ENCODE results near the gene TFB2M. TPM values are rescaled to one million over a fixed set of nuclear protein-coding genes. Genes with fewer than 3 reads are reported as not detected.

TFB2M gene
- total and polyA plus RNA-seq, 2 of the 13 experiments (the other 11 are each of a cell fraction or from before 2014, with no cell fraction given) = 15.7 to 31.4 TPM

- peaks cover 34% of the 10 kb centered on the region for H3K4me1 ChIP-seq (ENCODE audit: insufficient read depth, low read length)
- H3K27me3 ChIP-seq (ENCODE audit: control insufficient read depth in 1 of 2, insufficient read depth in 2 of 2, low read length in 2 of 2) = peaks cover 0 to 1% of the 10 kb centered on the region in 2 experiments; a peak in 2 of 5 replicates
- H3K9me3 ChIP-seq (ENCODE audit: low read length) = peaks cover 23% of the 10 kb centered on the region
- FAIRE-seq = no peak
- H3K4me2 ChIP-seq (ENCODE audit: low read depth, low read length) = peak overlapping the region; percentile 87
- no TSS peak for BruUV-seq (replicated peaks)
- no peak for DNase-seq (ENCODE audit: low spot score)
- intact Hi-C loops (cut with micrococcal nuclease; ENCODE audit: unreplicated experiment) (no loop called here), in situ Hi-C loops (cut with HindIII; ENCODE audit: extremely low pct_ligation_motif_present, low pct_unique_long_range_greater_than_20kb) (no loop called here)
- POLR2A ChIA-PET = no interaction called here
- peak overlapping the region; percentile 49; the same call in 1 of the 2 replicates for H3K9ac ChIP-seq (ENCODE audit: insufficient read depth, low read depth, low read length)
- no peak for TF ChIP-seq IKZF1 (IDR thresholded peaks at IDR 0.05)
- TF ChIP-seq PAWR (CRISPR knock-in tag; IDR thresholded peaks at IDR 0.05; ENCODE audit: borderline replicate concordance) = no peak
- no peak for TF ChIP-seq TAF1 (CRISPR knock-in tag; IDR thresholded peaks at IDR 0.05)
- no peak for TF ChIP-seq E2F5 (CRISPR knock-in tag; conservative IDR thresholded peaks at IDR 0.05)
- no peak for TF ChIP-seq JDP2 (CRISPR knock-in tag; IDR thresholded peaks at IDR 0.05; ENCODE audit: borderline replicate concordance)
- 30% methylated on average over 2 of the region's 7 CpGs for WGBS (ENCODE audit: low lambda C conversion rate)
- H3K27ac ChIP-seq (ENCODE audit: extremely low read length, insufficient read depth, low read length) = no peak overlapping the region
- H3K4me3 ChIP-seq (replicated peaks in 1 of 3; ENCODE audit: insufficient read depth in 1 of 3, low read depth in 2 of 3, low read length in 3 of 3) = peak overlapping the region; percentile 56 to 73 (median 61)
- H4K20me1 ChIP-seq (ENCODE audit: insufficient read depth, low read length) = no peaks in the 10 kb centered on the region
- peak overlapping the region; percentile 95 for H2AFZ ChIP-seq (ENCODE audit: low read length)
- H3K79me2 ChIP-seq (ENCODE audit: insufficient read depth, low read length) = no peaks in the 10 kb centered on the region
- H3K36me3 ChIP-seq (replicated peaks in 1 of 2; ENCODE audit: control insufficient read depth in 1 of 2, insufficient read depth in 2 of 2, low read length in 2 of 2) = no peaks in the 10 kb centered on the region
- CTCF ChIA-PET (ENCODE audit: low intra/inter-chr PET ratio, low total read pairs) = no interaction called here
- ATAC-seq = peak; percentile 3; the same call in 2 of the 3 replicates
Measured at GRCh38 chr1:246513619-246514343, 52.3 kb downstream of the TFB2M start.

GRCh38 chr1:246513041-246513440 is 53.0 kb downstream of the TFB2M start:
- intact Hi-C loops (cut with micrococcal nuclease; ENCODE audit: unreplicated experiment) (no loop called here), in situ Hi-C loops (cut with HindIII; ENCODE audit: extremely low pct_ligation_motif_present, low pct_unique_long_range_greater_than_20kb) (no loop called here)
- peak; percentile 3; the same call in 2 of the 3 replicates for ATAC-seq
- H3K4me3 ChIP-seq (replicated peaks in 1 of 3; ENCODE audit: insufficient read depth in 1 of 3, low read depth in 2 of 3, low read length in 3 of 3) = no peak overlapping the region; a peak in 1 of 6 replicates
- peaks cover 23% of the 10 kb centered on the region for H3K9me3 ChIP-seq (ENCODE audit: low read length)
- H3K4me2 ChIP-seq (ENCODE audit: low read depth, low read length) = peak overlapping the region; percentile 87
- H3K36me3 ChIP-seq (replicated peaks in 1 of 2; ENCODE audit: control insufficient read depth in 1 of 2, insufficient read depth in 2 of 2, low read length in 2 of 2) = no peaks in the 10 kb centered on the region
- ChIA-PET POLR2A (no interaction called here), CTCF (ENCODE audit: low intra/inter-chr PET ratio, low total read pairs) (no interaction called here)
- H3K79me2 ChIP-seq (ENCODE audit: insufficient read depth, low read length) = no peaks in the 10 kb centered on the region
- peaks cover 42% of the 10 kb centered on the region for H3K4me1 ChIP-seq (ENCODE audit: insufficient read depth, low read length)
- FAIRE-seq = no peak
- no peak overlapping the region for H3K27ac ChIP-seq (ENCODE audit: extremely low read length, insufficient read depth, low read length)
- no CpG with 5 or more reads among the region's 5 CpGs for WGBS (ENCODE audit: low lambda C conversion rate)
- H2AFZ ChIP-seq (ENCODE audit: low read length) = no peak overlapping the region
- H3K27me3 ChIP-seq (ENCODE audit: control insufficient read depth in 1 of 2, insufficient read depth in 2 of 2, low read length in 2 of 2) = peaks cover 0 to 1% of the 10 kb centered on the region in 2 experiments; a peak in 2 of 5 replicates
- no peak for DNase-seq (ENCODE audit: low spot score)
- no TSS peak for BruUV-seq (replicated peaks)
- TF ChIP-seq EHMT2 (IDR thresholded peaks at IDR 0.05; ENCODE audit: borderline replicate concordance, low read depth, low read length) (no peak), MXD4 (CRISPR knock-in tag; IDR thresholded peaks at IDR 0.05) (no peak), RAD21 (CRISPR knock-in tag; IDR thresholded peaks at IDR 0.05) (no peak), ZNF841 (CRISPR knock-in tag; IDR thresholded peaks at IDR 0.05; ENCODE audit: borderline replicate concordance) (no peak), TEAD3 (CRISPR knock-in tag; optimal IDR thresholded peaks at IDR 0.05; ENCODE audit: borderline replicate concordance) (no peak), POLR2AphosphoS2 (IDR thresholded peaks at IDR 0.05; ENCODE audit: low read depth, low read length) (no peak), ZBTB49 (CRISPR knock-in tag; IDR thresholded peaks at IDR 0.05; ENCODE audit: borderline replicate concordance) (no peak), NBN (conservative IDR thresholded peaks at IDR 0.05) (no peak), ZNF883 (CRISPR knock-in tag; IDR thresholded peaks at IDR 0.05; ENCODE audit: not compliant biosample characterization) (no peak), HDAC6 (IDR thresholded peaks at IDR 0.05; ENCODE audit: low read depth, low read length) (no peak), ZNF773 (CRISPR knock-in tag; IDR thresholded peaks at IDR 0.05; ENCODE audit: borderline replicate concordance) (no peak), ZNF430 (CRISPR knock-in tag; IDR thresholded peaks at IDR 0.05) (no peak)
- no peaks in the 10 kb centered on the region for H4K20me1 ChIP-seq (ENCODE audit: insufficient read depth, low read length)
- no peak overlapping the region for H3K9ac ChIP-seq (ENCODE audit: insufficient read depth, low read depth, low read length)
